Measurements from ENCODE around the gene CC2D2A.

The CC2D2A gene

DNA sequence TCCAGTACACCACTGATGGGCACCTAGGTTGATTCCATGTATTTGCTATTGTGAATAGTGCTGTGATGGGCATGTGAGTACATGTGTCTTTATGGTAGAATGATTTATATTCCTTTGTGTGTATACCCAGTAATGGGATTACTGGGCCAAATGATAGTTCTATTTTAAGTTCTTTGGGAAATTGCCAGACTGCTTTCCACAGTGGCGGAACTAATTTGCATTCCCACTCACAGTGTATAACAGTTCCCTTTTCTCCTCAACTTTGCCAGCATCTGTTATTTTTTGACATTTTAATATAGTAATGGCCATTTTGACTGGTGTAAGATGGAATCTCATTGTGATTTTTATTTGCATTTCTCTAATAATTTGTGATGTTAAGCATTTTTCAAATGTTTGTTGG is 25.9 kb downstream of the CC2D2A start:
- H3K36me3 ChIP-seq = no peaks in the 10 kb centered on the region; the same call in 1 of the 2 replicates
- H3K9me3 ChIP-seq (ENCODE audit: severe bottlenecking) = peaks cover 7% of the 10 kb centered on the region
- H3K4me3 ChIP-seq (ENCODE audit: low read depth, low read length) = no peak overlapping the region
- H3K27ac ChIP-seq = no peak overlapping the region
- no peak for DNase-seq
- TF ChIP-seq, protein P1, sequence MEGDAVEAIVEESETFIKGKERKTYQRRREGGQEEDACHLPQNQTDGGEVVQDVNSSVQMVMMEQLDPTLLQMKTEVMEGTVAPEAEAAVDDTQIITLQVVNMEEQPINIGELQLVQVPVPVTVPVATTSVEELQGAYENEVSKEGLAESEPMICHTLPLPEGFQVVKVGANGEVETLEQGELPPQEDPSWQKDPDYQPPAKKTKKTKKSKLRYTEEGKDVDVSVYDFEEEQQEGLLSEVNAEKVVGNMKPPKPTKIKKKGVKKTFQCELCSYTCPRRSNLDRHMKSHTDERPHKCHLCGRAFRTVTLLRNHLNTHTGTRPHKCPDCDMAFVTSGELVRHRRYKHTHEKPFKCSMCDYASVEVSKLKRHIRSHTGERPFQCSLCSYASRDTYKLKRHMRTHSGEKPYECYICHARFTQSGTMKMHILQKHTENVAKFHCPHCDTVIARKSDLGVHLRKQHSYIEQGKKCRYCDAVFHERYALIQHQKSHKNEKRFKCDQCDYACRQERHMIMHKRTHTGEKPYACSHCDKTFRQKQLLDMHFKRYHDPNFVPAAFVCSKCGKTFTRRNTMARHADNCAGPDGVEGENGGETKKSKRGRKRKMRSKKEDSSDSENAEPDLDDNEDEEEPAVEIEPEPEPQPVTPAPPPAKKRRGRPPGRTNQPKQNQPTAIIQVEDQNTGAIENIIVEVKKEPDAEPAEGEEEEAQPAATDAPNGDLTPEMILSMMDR (IDR thresholded peaks at IDR 0.05; ENCODE audit: low read depth, low read length) = no peak
- no peaks in the 10 kb centered on the region for H3K27me3 ChIP-seq (ENCODE audit: insufficient read depth, low read depth, severe bottlenecking)

- TF ChIP-seq, protein P1 (IDR thresholded peaks at IDR 0.05; ENCODE audit: low read depth, low read length) = no peak
- Histone ChIP-seq H3K27me3 (ENCODE audit: insufficient read depth, low read depth, severe bottlenecking) (no peaks in the 10 kb centered on the region), H3K9me3 (ENCODE audit: severe bottlenecking) (peaks cover 7% of the 10 kb centered on the region), H3K36me3 (peaks cover 5% of the 10 kb centered on the region; the same call in 1 of the 2 replicates), H3K4me3 (ENCODE audit: low read depth, low read length) (no peak overlapping the region), H3K27ac (no peak overlapping the region)
- no peak for DNase-seq
Measured at GRCh38 chr4:15498356-15498755, 28.7 kb downstream of the CC2D2A start.

GRCh38 chr4:15500701-15501100 is 31.0 kb downstream of the CC2D2A start:
- TF ChIP-seq, protein P1 (IDR thresholded peaks at IDR 0.05; ENCODE audit: low read depth, low read length) = no peak
- Histone ChIP-seq H3K27ac (no peak overlapping the region), H3K36me3 (peaks cover 11% of the 10 kb centered on the region), H3K4me3 (ENCODE audit: low read depth, low read length) (no peak overlapping the region), H3K9me3 (ENCODE audit: severe bottlenecking) (peaks cover 7% of the 10 kb centered on the region), H3K27me3 (ENCODE audit: insufficient read depth, low read depth, severe bottlenecking) (no peaks in the 10 kb centered on the region)
- no peak for DNase-seq

- no peak overlapping the region for H3K27ac ChIP-seq
- H3K4me3 ChIP-seq (ENCODE audit: low read depth, low read length) = no peak overlapping the region
- H3K9me3 ChIP-seq (ENCODE audit: severe bottlenecking) = peaks cover 3% of the 10 kb centered on the region
- no peak for DNase-seq
- H3K27me3 ChIP-seq (ENCODE audit: insufficient read depth, low read depth, severe bottlenecking) = no peaks in the 10 kb centered on the region
- peaks cover 11% of the 10 kb centered on the region for H3K36me3 ChIP-seq
- TF ChIP-seq, protein P1 (IDR thresholded peaks at IDR 0.05; ENCODE audit: low read depth, low read length) = no peak
Measured at GRCh38 chr4:15501941-15502340, 32.3 kb downstream of the CC2D2A start.

GRCh38 chr4:15502384-15502783 is 32.7 kb downstream of the CC2D2A start:
- Histone ChIP-seq H3K27me3 (ENCODE audit: insufficient read depth, low read depth, severe bottlenecking) (no peaks in the 10 kb centered on the region), H3K27ac (no peak overlapping the region), H3K9me3 (ENCODE audit: severe bottlenecking) (no peaks in the 10 kb centered on the region), H3K36me3 (peaks cover 11% of the 10 kb centered on the region), H3K4me3 (ENCODE audit: low read depth, low read length) (no peak overlapping the region)
- TF ChIP-seq, protein P1 (IDR thresholded peaks at IDR 0.05; ENCODE audit: low read depth, low read length) = no peak
- no peak for DNase-seq

DNA sequence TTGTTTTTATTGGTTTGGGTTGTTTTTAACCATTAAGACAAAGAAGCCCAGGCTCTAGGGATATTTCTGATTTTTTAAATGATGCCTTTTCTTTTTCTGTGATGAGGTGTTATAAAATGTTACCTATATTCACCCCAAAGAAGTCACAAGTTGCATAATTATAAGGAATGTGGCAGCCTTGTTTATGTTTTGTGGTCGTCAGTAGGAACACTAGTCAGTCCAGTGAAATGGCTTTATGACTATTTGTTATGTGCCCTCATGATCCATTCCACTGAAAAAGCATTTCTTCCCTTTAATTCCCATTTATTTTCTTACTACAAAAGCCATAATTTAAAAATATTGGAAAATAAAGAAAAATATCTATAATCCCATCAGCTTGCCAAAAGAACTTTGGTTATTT is 34.4 kb downstream of the CC2D2A start:
- H3K4me3 ChIP-seq (ENCODE audit: low read depth, low read length) = no peak overlapping the region
- peaks cover 11% of the 10 kb centered on the region for H3K36me3 ChIP-seq
- TF ChIP-seq, protein P1 (IDR thresholded peaks at IDR 0.05; ENCODE audit: low read depth, low read length) = no peak
- no peaks in the 10 kb centered on the region for H3K9me3 ChIP-seq (ENCODE audit: severe bottlenecking)
- no peaks in the 10 kb centered on the region for H3K27me3 ChIP-seq (ENCODE audit: insufficient read depth, low read depth, severe bottlenecking)
- DNase-seq = no peak
- no peak overlapping the region for H3K27ac ChIP-seq
